H9 (cell line): Measurements from ENCODE around the gene SPATA20. TPM values are rescaled to one million over a fixed set of nuclear protein-coding genes. Genes with fewer than 3 reads are reported as not detected.

Source experiments
- DNase-seq: peaks from one replicate; pipeline ENCODE4 v3.0.0-alpha.2; 2017
- H2AFZ ChIP-seq: one replicate; pipeline ENCODE4 v1.6.1; 2013; ENCODE audit warnings: mild to moderate bottlenecking, low read length, control low read depth, moderate library complexity
- H2AK5ac ChIP-seq: 2 replicates; pipeline ENCODE4 v1.6.1; 2013; ENCODE audit warnings: low read length, control low read depth, mixed read lengths; ENCODE audit not compliant: insufficient read length
- H2BK120ac ChIP-seq: one replicate; pipeline ENCODE4 v1.6.1; 2013; ENCODE audit warnings: low read depth, mild to moderate bottlenecking, low read length, control low read depth, inconsistent platforms; ENCODE audit not compliant: poor library complexity, severe bottlenecking
- H2BK12ac ChIP-seq: 2 replicates; pipeline ENCODE4 v1.6.1; 2013; ENCODE audit warnings: low read length, control low read depth, mixed read lengths, low read depth; ENCODE audit not compliant: insufficient read length
- H2BK15ac ChIP-seq: 2 replicates; pipeline ENCODE4 v1.6.1; 2013; ENCODE audit warnings: low read depth, low read length, control low read depth
- H2BK20ac ChIP-seq: one replicate; pipeline ENCODE4 v1.6.1; 2013; ENCODE audit warnings: low read depth, mild to moderate bottlenecking, low read length, control low read depth, inconsistent platforms; ENCODE audit not compliant: poor library complexity, severe bottlenecking
- H2BK5ac ChIP-seq: 2 replicates; pipeline ENCODE4 v1.6.1; 2013; ENCODE audit warnings: low read length, control low read depth, mixed read lengths; ENCODE audit not compliant: insufficient read length
- H3K14ac ChIP-seq: 2 replicates; pipeline ENCODE4 v1.6.1; 2013; ENCODE audit warnings: low read length, control low read depth; ENCODE audit not compliant: insufficient read depth
- H3K18ac ChIP-seq: 2 replicates; pipeline ENCODE4 v1.6.1; 2013; ENCODE audit warnings: low read depth, mild to moderate bottlenecking, mixed read lengths, low read length, control low read depth; ENCODE audit not compliant: insufficient read length
- H3K23ac ChIP-seq: 2 replicates; pipeline ENCODE4 v1.6.1; 2013; ENCODE audit warnings: low read length, control low read depth, mixed read lengths, low read depth; ENCODE audit not compliant: insufficient read length
- H3K23me2 ChIP-seq: 2 replicates; pipeline ENCODE4 v1.6.1; 2013; ENCODE audit warnings: low read depth, mild to moderate bottlenecking, mixed read lengths, low read length, control low read depth; ENCODE audit not compliant: insufficient read length, poor library complexity, severe bottlenecking
- H3K27ac ChIP-seq: 2 replicates; pipeline ENCODE4 v1.5.1; 2013; ENCODE audit warnings: low read length, control low read depth, mixed read lengths, low read depth; ENCODE audit not compliant: insufficient read length
- H3K27me3 ChIP-seq: 2 replicates; pipeline ENCODE4 v1.6.1; 2013; ENCODE audit warnings: low read length, control low read depth, inconsistent platforms; ENCODE audit not compliant: insufficient read depth
- H3K4ac ChIP-seq: 2 replicates; pipeline ENCODE4 v1.6.1; 2013; ENCODE audit warnings: low read depth, mild to moderate bottlenecking, control low read depth, inconsistent platforms, low read length, moderate library complexity
- H3K4me1 ChIP-seq: 2 replicates; pipeline ENCODE4 v1.6.1; 2013; ENCODE audit warnings: low read length, control low read depth, inconsistent platforms; ENCODE audit not compliant: insufficient read depth
- H3K4me2 ChIP-seq: 2 replicates; pipeline ENCODE4 v1.6.1; 2013; ENCODE audit warnings: low read length, control low read depth, mixed read lengths; ENCODE audit not compliant: insufficient read length, insufficient read depth
- H3K56ac ChIP-seq: 2 replicates; pipeline ENCODE4 v1.6.1; 2013; ENCODE audit warnings: low read depth, mild to moderate bottlenecking, mixed read lengths, low read length, control low read depth; ENCODE audit not compliant: insufficient read length
- H3K79me1 ChIP-seq: 2 replicates; pipeline ENCODE4 v1.6.1; 2013; ENCODE audit warnings: low read depth, mild to moderate bottlenecking, moderate library complexity, low read length, control low read depth, inconsistent platforms; ENCODE audit not compliant: insufficient read depth, poor library complexity, severe bottlenecking
- H3K79me2 ChIP-seq: 2 replicates; pipeline ENCODE4 v1.6.1; 2013; ENCODE audit warnings: low read length, control low read depth, inconsistent platforms; ENCODE audit not compliant: insufficient read depth
- H3K9ac ChIP-seq: 2 replicates; pipeline ENCODE4 v1.6.1; 2013; ENCODE audit warnings: low read length, control low read depth, mixed read lengths; ENCODE audit not compliant: insufficient read length; ENCODE audit errors: extremely low read depth
- H3K9me3 ChIP-seq: one replicate; pipeline ENCODE4 v1.6.1; 2013; ENCODE audit warnings: low read depth, low read length, inconsistent platforms; ENCODE audit not compliant: control insufficient read depth
- H3T11ph ChIP-seq: one replicate; pipeline ENCODE4 v1.6.1; 2013; ENCODE audit warnings: mild to moderate bottlenecking, low read length, control low read depth, inconsistent platforms
- H4K20me1 ChIP-seq: one replicate; pipeline ENCODE4 v1.6.1; 2013; ENCODE audit not compliant: control insufficient read depth, insufficient read length, insufficient read depth
- H4K5ac ChIP-seq: 2 replicates; pipeline ENCODE4 v1.6.1; 2013; ENCODE audit warnings: low read depth, mild to moderate bottlenecking, mixed read lengths, low read length, control low read depth; ENCODE audit not compliant: insufficient read length
- H4K8ac ChIP-seq: replicated peaks from 2 replicates; pipeline ENCODE4 v1.6.1; 2013; ENCODE audit warnings: low read length, control low read depth, mixed read lengths, low read depth; ENCODE audit not compliant: insufficient read length
- H4K91ac ChIP-seq: 2 replicates; pipeline ENCODE4 v1.6.1; 2013; ENCODE audit warnings: low read depth, mild to moderate bottlenecking, moderate library complexity, mixed read lengths, low read length, control low read depth; ENCODE audit not compliant: insufficient read length
- H3K27ac Mint-ChIP-seq, 3 experiments: 2 replicates in 2 of 3; 3 replicates in 1 of 3; pipeline ENCODE4 v1.8.0; 2020 to 2021; ENCODE audit warnings: mixed read lengths in 3 of 3, mild to moderate bottlenecking in 1 of 3, moderate library complexity in 1 of 3
- H3K27me3 Mint-ChIP-seq: 2 replicates; pipeline ENCODE4 v1.8.0; 2021; ENCODE audit warnings: low read depth, mild to moderate bottlenecking, moderate library complexity, mixed read lengths
- H3K36me3 Mint-ChIP-seq, 3 experiments: 2 replicates in 2 of 3; 3 replicates in 1 of 3; pipeline ENCODE4 v1.8.0; 2020 to 2021; ENCODE audit warnings: low read depth in 3 of 3, mixed read lengths in 3 of 3; ENCODE audit not compliant: insufficient read depth in 1 of 3
- H3K4me1 Mint-ChIP-seq, 2 experiments: 2 replicates each; pipeline ENCODE4 v1.8.0; 2020; ENCODE audit warnings: mixed read lengths in 2 of 2
- H3K4me3 Mint-ChIP-seq, 2 experiments: 2 replicates in 1 of 2; 3 replicates in 1 of 2; pipeline ENCODE4 v1.8.0; 2020 to 2021; ENCODE audit warnings: mild to moderate bottlenecking in 2 of 2, mixed read lengths in 2 of 2, moderate library complexity in 1 of 2
- H3K9me3 Mint-ChIP-seq, 2 experiments: 2 replicates in 1 of 2; 3 replicates in 1 of 2; pipeline ENCODE4 v1.8.0; 2020; ENCODE audit warnings: mild to moderate bottlenecking in 2 of 2, mixed read lengths in 2 of 2, moderate library complexity in 1 of 2
- CTCF ChIP-seq: fragments of 200-600 bp; sonication (generic); conservative IDR thresholded peaks from 3 replicates; pipeline ENCODE4 v1.8.0; 2021; ENCODE audit warnings: antibody characterized with exemption, mild to moderate bottlenecking
- WGBS: extraction: QIAGEN DNeasy Blood & Tissue Kit; methylation state at CpG from one replicate; pipeline ENCODE4 v1.1.7; 2013; ENCODE audit warnings: missing lambda C conversion rate, low lambda C conversion rate, mixed read lengths; ENCODE audit not compliant: insufficient read length; ENCODE audit errors: extremely low coverage; 5-methylcytosine and 5-hydroxymethylcytosine counted together
- total RNA-seq: library from RNA; stranded (reverse); gene quantifications from 2 replicates; pipeline ENCODE4 v1.2.1, GENCODE V29; 2021

SPATA20 gene
- total RNA-seq, 1 experiment from 2014 or later, result 23.9 TPM

DNA sequence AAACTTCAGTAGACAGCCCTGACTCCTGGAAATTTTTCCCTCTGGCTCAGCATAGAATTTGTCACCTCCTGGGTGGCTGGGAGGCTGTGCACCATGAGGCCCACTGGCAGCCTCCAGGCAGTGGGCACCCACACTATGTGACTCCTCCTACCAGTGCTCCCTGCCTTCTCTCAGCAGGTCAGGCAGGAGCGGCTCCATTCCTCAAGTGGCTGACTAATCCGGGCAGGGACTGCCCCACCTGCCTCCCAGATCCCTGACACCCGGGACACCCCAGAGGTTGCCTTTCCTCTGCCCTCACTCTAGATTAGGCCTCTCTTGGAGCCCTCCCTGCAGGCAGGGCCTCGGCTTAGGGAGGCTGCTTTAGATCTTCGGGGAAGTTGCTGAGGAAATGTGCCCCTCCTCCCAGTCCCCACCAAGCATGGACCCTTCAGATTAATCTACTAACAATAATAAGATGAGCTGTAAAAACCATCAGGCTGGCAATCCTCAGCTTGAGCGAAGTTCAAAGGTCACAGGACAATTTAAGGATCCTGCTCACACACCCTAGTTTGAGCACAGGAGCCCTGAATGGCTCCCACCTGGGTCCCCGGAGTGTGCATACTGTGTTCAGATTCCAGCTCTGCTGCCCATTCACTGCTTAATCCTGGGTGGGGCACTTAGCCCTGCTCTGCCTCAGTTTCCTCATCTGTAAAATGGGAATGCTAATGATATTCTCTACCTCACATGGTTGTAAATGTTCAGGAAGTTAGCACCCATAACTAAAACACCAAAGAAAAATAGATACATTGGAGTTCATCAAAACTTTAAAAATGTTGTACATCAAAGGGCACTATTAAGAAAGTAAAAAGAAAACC is 48.7 kb upstream of the SPATA20 start:
- H3K27me3 Mint-ChIP-seq, result peaks cover 3% of the 10 kb centered on the region; the same call in 1 of the 2 replicates
- H2BK120ac ChIP-seq, result no peak overlapping the region
- whole genome bisulfite sequencing, result no CpG with 5 or more reads among the region's 7 CpGs
- no peak overlapping the region for H2BK15ac ChIP-seq
- H3K4me1 ChIP-seq, result no peaks in the 10 kb centered on the region; the same call in 1 of the 2 replicates
- H3K36me3 Mint-ChIP-seq, result no peaks in the 10 kb centered on the region
- H3T11ph ChIP-seq, result no peak overlapping the region
- no peaks in the 10 kb centered on the region for H3K9me3 Mint-ChIP-seq
- no peak for DNase-seq
- no peak overlapping the region for H4K5ac ChIP-seq
- no peaks in the 10 kb centered on the region for H3K79me2 ChIP-seq
- no peak overlapping the region for H3K56ac ChIP-seq
- H3K18ac ChIP-seq, result no peak overlapping the region
- no peak for TF ChIP-seq CTCF
- H3K4me2 ChIP-seq, result no peak overlapping the region
- H3K27ac Mint-ChIP-seq, result no peak overlapping the region
- no peak overlapping the region for H3K27ac ChIP-seq
- H2AFZ ChIP-seq, result no peak overlapping the region
- H4K8ac ChIP-seq, result no peak overlapping the region
- H3K27me3 ChIP-seq, result no peaks in the 10 kb centered on the region; the same call in 1 of the 2 replicates
- H2BK20ac ChIP-seq, result no peak overlapping the region
- H3K4me1 Mint-ChIP-seq, result peaks cover 2% of the 10 kb centered on the region in 2 experiments; a peak in 3 of 4 replicates
- no peak overlapping the region for H4K91ac ChIP-seq
- H3K4ac ChIP-seq, result no peak overlapping the region
- no peak overlapping the region for H2BK12ac ChIP-seq
- H3K23me2 ChIP-seq, result no peaks in the 10 kb centered on the region
- H4K20me1 ChIP-seq, result no peaks in the 10 kb centered on the region
- H3K79me1 ChIP-seq, result no peaks in the 10 kb centered on the region
- H3K9me3 ChIP-seq, result no peaks in the 10 kb centered on the region
- H3K4me3 Mint-ChIP-seq, result no peak overlapping the region
- no peak overlapping the region for H3K9ac ChIP-seq
- H2BK5ac ChIP-seq, result no peak overlapping the region
- no peak overlapping the region for H2AK5ac ChIP-seq
- H3K23ac ChIP-seq, result no peak overlapping the region
- H3K14ac ChIP-seq, result no peak overlapping the region
